Activated effector memory CD4-positive, alpha-beta T cell treated with anti-CD3 and anti-CD28 coated beads, Interleukin-2, amount 50 U/mL, for 16 hours (primary cell): ENCODE measurements around the gene SH2D6.

Experiments used
- DNase-seq: peaks from one replicate; pipeline ENCODE4 v3.0.0-alpha.2; 2020

Gene SH2D6

DNA sequence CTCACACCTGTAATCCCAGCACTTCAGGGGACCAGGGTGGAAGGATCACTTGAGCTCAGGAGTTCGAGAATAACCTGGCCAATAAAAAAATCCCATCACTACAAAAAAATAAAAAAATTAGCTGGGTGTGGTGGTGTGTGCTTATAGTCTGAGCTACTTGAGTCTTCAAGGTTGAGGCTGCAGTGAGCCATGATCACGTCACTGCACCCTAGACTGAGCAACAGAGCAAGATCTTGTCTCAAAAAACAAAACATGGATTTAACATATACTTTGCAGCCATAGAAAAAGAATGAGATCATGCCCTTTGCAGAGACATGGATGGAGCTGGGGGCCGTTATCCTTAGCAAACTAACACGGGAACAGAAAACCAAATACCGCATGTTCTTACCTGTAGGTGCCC, 22.2 kb downstream of the SH2D6 start:
- no peak for DNase-seq

GRCh38 chr2:85441864-85442263, 23.4 kb downstream of the SH2D6 start:
- no peak for DNase-seq

DNA sequence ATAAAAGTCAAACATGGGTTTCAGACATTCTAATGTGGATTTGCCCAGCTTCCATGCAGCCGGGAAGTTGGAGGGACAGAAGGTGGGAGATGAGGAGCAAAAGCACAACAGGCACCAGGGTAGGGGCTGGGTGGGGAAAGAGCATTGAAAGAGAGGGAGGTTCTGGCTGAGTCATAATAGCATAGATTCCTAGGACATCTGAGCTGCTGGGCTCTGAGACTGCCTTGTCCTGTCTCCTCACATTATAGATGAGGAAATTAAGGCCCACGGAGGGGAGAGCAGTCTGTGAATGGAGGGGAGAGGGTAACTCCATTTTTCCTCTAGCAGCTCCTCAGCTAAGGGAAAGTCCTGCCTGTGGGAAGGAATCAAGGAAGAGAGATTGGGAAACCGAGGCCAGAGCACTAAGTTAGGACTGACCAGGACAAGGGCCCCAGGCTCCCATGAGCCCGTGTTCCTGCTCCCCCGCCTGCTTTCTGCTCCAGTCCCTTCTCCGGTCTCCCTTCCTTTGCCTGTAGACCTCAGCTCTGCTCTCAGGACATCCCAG, 26.2 kb downstream of the SH2D6 start:
- DNase-seq, result no peak

DNA sequence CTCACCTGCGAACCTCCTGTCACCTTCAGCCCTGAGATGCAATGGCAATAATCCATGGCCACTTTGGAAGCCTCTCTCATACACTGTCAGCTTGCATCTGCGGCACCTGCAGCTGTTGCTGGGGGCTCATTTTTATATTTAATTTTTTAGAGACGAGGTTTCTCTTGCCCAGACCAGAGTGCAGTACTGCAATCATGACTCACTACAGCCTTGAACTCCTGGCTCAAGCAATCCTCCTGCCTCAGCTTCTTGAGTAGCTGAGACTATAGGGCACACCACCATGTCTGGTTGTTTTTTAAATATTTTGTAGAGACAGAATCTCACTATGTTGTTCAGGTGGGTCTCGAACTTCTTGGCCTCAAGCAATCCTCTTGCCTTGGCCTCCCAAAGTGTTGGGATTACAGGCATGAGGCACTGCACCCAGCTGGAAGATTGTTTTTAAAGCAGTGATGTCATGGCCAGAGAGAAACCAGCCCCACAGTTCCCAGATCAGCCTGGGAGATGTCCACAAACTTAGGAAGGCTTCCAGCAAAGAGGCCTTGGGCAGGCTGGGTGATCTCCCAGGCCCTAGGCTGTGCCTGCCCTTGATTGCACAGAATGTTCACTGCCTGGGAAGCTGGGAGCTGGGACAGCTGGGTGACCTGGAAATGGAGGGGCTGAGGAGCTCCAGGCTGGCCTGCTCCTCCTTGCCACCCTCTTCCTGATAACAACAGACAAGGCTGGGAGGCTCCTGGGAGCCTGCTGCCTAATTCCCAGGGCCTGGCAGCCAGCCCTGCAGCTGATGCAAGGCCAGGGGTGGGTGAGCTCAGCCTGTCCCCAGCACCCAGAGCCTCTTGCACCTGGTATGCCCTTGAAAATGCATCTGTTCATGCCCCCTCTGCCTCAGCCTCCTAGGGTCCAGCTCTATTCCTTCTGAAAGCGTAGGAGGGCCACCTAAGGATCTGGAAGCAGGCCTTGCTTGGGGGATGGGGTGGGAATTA, 27.1 kb downstream of the SH2D6 start:
- no peak for DNase-seq

GRCh38 chr2:85446296-85447221, 28.0 kb downstream of the SH2D6 start:
- DNase-seq, result no peak

- no peak for DNase-seq
Observed at GRCh38 chr2:85447222-85447585, 28.7 kb downstream of the SH2D6 start.

DNA sequence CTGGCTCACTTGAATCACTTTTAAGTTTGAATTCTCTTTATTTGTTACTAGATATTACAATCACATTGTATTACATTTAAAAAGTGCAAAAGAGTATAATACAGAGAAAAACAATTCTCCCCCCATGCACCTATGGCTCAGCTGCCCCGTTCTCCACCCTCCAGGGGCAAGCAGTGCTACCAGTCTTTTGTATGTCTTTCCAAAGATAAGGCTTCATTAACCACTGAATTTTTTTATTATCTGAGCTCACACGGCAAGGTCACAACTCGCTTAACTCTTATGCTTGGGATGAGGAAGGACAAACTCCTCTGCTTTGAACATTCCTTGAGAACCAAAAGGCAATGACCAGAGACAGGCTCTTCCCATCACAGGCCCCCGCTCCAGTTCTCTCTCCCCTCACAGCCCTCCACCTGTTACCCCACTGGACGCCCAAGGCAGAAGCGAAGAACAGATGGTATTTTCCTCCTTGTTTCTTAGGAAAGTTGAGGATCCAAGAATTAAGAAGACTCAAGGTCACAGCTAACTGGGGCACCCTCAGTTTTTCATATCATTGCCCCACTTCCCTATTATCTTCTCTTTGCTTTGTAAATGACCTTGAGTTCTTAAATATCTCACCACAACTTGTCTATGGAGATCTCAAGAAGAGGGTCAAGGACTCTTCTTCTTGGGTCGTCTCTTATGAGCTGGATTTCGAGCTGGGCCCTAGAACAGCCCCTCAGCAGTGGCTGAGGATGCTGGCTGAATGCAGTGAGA, 30.1 kb downstream of the SH2D6 start:
- DNase-seq, result no peak

GRCh38 chr2:85449214-85449588, 30.7 kb downstream of the SH2D6 start:
- DNase-seq, result no peak

- DNase-seq, result no peak
Observed at GRCh38 chr2:85452237-85452636, 33.7 kb downstream of the SH2D6 start.

DNA sequence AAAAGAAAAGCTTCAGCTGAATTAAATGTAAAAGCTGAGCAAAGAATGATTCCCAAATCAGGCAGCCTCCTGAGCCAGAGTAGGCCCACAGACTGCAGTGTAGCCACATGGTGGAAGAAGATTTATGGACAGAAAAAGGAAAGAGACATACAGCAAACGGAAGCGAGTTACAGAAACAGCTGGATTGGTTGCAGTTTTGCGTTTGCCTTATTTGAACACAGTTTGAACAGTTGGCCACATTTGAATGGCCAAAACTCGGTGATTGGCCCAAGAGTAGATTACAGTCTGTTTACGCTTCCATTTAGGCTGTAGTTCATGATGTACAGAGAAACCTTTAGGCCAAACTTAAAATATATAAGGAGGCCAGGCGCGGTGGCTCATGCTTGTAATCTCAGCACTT, 35.1 kb downstream of the SH2D6 start:
- no peak for DNase-seq

DNA sequence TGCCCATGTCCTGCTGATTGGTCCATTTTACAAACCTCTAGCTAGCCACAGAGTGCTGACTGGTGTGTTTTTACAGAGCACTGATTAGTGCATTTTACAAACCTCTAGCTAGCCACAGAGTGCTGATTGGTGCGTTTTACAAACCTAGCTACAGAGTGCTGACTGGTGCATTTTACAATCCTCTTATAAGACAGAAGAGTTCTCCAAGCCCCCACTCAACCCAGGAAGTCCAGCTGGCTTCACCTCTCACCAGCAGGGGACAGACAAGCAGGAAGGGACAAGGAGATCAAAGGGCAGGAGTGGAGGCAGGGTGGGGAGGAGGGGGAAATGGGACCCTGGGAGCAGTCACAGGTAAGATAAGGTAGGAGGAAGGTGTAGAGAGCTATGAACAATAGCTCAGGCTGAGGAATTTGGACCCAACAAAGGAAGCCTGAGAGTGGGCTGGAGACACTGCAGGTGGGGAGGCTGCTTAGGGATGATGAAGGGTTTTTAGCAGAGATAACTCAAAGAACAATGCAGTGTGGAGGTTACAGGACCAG, 37.1 kb downstream of the SH2D6 start:
- no peak for DNase-seq

- no peak for DNase-seq
Observed at GRCh38 chr2:85457043-85457442, 38.5 kb downstream of the SH2D6 start.

- no peak for DNase-seq
Observed at GRCh38 chr2:85457877-85458316, 39.4 kb downstream of the SH2D6 start.

- DNase-seq, result no peak
Observed at GRCh38 chr2:85458601-85459563, 40.4 kb downstream of the SH2D6 start.

- no peak for DNase-seq
Observed at GRCh38 chr2:85459771-85460170, 41.3 kb downstream of the SH2D6 start.

GRCh38 chr2:85462322-85462721, 43.8 kb downstream of the SH2D6 start:
- no peak for DNase-seq

GRCh38 chr2:85468096-85468703, 49.7 kb downstream of the SH2D6 start:
- DNase-seq, result no peak

GRCh38 chr2:85468704-85469349, 50.3 kb downstream of the SH2D6 start:
- DNase-seq, result no peak

GRCh38 chr2:85470850-85471800, 52.6 kb downstream of the SH2D6 start:
- no peak for DNase-seq
